Stimulated activated CD8-positive, alpha-beta memory T cell treated with anti-CD3 and anti-CD28 coated beads, Interleukin-2, amount 100 ng/mL, for 48 hours (primary cell): ENCODE results near the gene TMTC3.
"Not testable (repeated sequence)": the region's sequence is repeated elsewhere in the genome, so short reads cannot be mapped to it uniquely, and the experiment has no call there.

Experiments used
- DNase-seq, 2 donors: peaks; one replicate each; pipeline ENCODE4 v3.0.0-alpha.2; 2020; ENCODE audit warnings: low read depth in 2 of 2

Gene TMTC3

GRCh38 chr12:88141774-88142609, at the start of gene TMTC3, which contains the start of gene CEP290:
TMTC3 (plus strand) TSS chr12:88142307; CDS start chr12:88148316, 6,009 bp downstream.
CEP290 (minus strand) TSS chr12:88142088; CDS start chr12:88141307, 781 bp downstream.
- DNase-seq = peak; percentile 82 to 84

- DNase-seq = no peak
These were observed 49.3 kb upstream of the TMTC3 start for GRCh38 chr12:88092771-88093170.

DNA sequence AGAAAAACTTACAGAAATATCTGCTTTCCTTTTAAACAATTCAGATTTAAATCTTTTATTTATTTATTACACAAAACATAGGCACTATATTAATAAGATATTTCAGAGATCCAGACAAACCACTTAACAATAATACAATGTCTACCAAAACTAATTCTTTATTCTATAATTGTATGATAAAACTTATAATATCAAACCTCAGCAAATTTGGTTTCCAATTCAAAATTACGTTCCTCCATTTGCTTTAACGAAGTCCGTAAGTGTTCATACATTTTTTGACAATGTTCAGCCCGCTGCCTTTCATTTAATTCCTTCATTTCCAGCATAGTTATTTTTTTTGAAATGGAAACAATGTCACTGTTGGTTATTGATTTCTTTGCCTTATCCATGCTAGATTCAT, 48.5 kb upstream of the TMTC3 start:
- DNase-seq = no peak

DNA sequence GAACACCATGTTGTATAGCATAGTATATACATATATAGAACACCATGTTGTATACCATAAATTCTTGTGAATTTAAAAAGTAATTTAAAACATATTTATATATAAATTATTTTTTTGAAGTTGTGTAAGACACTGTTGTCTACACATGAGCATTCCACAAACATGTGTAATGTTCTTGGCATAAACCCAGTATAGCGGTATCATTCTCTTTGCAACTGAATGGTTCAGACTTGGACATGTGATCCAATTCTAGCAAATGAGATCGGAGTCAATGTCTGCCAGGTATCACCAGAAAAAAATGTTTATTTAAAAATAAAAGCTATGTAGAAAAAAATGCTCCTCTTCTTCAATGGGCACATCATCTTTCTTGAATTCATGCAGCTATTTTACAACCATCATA, 34.1 kb upstream of the TMTC3 start:
- DNase-seq = no peak

DNA sequence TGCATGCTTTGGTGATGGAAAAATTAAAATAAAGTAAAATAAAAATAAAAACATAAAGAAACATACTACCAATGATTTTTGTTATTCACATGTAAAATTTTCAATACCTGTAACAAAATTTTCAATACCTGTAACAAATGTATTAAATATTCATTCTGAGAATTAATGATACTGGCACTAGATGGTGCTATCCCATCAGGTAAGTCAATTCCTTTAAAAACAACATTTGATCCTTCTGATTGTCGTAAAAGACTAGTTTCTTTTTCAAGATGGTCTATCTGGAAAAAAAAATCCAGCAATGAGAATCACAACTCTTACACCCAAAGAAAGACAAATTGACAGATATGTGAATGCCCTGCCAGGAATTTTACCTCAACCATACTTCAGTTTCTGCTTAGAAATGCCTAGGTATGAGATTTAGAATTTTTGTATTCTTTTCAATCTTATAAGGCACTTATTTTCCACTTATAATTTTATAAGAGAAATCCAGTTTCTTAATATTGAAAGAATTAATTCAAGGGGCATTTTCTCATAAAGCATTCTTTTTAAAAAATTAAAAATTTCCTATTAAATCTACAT, 30.9 kb upstream of the TMTC3 start:
- no peak for DNase-seq

DNA sequence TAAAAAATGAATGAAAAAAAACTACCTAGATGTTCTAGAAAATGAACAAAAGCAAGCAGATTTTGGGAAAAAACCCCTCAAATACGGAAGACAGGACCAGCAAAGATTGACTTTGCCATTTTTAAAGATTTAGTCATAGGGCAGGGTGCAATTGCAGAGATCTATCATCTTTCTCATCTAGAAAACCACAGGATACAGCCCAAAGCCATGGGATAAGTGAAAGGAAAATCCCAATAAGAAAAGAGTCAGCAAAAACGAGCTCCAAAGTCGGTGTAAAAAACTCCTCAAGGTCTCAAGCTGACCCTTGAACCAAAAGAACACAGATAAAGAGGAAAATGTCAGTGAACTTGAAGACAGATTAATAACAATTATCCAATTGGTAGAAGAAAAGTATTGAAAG, 28.2 kb upstream of the TMTC3 start:
- DNase-seq = no peak

- no peak for DNase-seq
These were observed 19.4 kb upstream of the TMTC3 start for GRCh38 chr12:88122666-88123065.

DNA sequence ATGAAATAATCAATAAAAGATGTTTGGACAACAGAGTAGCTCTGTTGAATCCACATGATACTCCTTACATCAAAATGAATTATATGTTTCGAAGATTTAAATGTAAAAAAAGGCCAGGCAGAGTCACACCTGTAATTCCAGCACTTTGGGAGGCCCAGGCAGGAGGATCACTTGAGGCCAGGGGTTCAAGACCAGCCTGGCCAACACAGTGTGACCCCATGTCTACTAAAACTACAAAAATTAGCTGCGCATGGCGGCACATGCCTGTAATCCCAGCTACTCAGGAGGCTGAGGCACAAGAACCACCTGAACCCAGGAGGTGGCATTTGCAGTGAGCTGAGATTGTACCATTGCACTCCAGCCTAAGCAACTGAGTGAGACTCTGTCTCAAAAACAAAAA, 15.0 kb upstream of the TMTC3 start:
- DNase-seq = no peak

DNA sequence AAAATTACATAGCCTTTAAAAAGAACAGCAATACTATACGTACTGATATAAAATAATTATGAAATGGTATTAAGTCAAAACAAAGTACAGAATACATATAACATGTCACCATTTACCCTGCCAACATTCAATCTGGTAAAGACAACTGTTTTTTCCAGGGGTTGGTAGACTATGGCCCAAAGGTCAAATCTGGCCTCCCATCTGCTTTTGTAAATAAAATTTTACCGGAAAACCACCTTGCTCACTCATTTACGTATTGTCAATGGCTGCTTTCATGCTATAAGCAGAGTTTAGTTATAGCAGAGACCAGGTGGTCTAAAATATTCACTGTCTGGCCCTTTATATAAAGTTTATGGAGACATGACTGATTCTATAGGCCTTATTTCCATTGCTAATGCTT, 14.3 kb upstream of the TMTC3 start:
- no peak for DNase-seq

- DNase-seq = no peak
These were observed 9.7 kb upstream of the TMTC3 start for GRCh38 chr12:88132392-88132791.

GRCh38 chr12:88133181-88133580, 8.9 kb upstream of the TMTC3 start:
- DNase-seq = not testable (repeated sequence)

GRCh38 chr12:88139711-88140110, 2.4 kb upstream of the TMTC3 start:
- not testable (repeated sequence) for DNase-seq

GRCh38 chr12:88141425-88141773, 708 bp upstream of the TMTC3 start:
- DNase-seq = no peak

- peak; percentile 9 to 20 for DNase-seq
These were observed 494 bp downstream of the TMTC3 start for GRCh38 chr12:88142610-88142991.

DNA sequence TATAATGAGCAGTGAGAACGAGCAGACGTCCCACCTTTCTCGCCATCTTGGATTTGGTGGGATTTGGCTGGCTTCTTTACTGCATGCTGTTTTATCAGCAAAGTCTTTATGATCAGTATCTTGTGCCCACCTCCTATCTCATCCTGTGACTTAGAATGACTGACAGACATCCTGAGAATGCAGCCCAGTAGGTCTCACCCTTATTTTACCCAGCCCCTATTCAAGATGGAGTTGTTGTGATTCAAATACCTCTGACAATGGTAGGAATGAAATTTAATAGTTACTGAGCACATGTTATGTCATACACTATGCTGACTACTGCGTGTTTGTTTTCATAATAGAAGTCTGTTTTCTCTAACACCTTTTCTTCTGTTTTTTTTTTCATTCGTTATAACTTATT, 1.9 kb downstream of the TMTC3 start:
- no peak for DNase-seq

- DNase-seq = no peak
These were observed 2.7 kb downstream of the TMTC3 start for GRCh38 chr12:88144546-88145468.

DNA sequence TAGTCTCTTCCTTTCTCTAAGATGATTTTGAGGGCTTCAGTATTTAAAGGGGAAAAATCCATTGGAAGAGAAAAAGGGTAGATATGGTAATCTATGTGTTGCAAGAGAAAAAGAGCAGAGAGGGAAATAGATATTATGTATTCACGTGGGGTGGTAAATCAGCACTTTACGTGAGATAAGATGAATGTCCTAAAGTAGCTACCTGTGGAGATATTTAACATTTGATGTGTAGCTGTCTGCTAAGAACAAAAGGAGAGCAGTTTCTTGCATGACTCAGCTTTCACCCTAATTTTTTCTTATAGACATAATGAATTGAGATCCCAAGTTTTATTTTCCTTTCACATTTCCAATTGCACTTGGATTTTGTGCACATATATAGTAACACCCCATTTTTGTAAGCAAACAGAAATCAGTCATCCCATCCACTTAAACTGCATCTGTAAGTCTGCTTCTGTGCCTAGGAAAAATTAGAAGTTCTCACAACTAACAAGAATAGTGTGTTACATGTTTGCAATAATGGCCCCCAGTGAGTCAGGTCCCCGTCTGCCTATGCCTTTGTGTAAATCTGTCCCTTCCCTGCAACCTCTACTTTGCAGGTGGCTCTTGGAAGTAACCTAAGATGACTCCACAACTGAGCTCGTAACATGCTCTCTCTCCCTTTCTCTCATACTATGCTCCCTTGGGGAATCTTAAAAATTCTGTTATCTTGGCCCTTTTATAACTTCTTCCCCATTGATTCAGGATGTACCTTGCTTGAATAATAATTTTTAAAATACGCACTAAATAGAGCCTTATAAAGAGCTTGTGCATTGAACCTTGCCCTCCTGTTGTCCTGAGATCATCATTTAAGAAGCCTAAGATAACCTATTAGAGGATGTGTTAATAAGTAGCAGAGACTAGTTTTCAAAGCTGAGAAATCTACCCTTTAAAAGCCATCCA, 3.7 kb downstream of the TMTC3 start:
- no peak for DNase-seq

- DNase-seq = no peak
These were observed 8.0 kb downstream of the TMTC3 start for GRCh38 chr12:88150063-88150462.

GRCh38 chr12:88153959-88154358, 11.9 kb downstream of the TMTC3 start:
- DNase-seq = no peak

DNA sequence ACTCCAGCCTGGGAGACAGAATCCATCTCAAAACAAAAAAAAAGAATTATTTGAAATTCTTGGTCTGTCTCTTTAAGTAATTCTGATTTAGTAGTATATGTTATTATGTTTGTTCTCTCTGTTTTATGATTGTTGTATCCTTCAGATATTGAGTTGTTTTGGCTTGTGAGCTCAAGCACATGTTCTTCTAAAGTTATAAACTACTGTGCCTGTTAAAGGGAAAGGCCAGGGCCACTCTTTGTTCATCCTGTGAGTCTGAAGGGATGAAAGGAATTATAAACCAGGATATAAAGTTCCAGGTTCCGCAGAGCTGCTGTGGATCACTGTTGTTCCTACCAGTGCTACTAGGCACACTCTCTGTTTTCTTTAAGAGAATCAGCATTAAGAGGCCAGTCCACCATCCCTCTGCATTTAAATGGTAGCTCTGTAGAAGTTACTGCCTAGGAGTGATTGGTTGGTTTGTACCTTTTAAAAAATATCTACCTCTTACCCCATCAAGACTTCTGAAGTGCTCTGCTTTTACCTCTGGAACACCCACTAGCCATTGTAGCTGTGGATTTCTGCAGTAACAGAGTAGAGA, 14.1 kb downstream of the TMTC3 start:
- no peak for DNase-seq

DNA sequence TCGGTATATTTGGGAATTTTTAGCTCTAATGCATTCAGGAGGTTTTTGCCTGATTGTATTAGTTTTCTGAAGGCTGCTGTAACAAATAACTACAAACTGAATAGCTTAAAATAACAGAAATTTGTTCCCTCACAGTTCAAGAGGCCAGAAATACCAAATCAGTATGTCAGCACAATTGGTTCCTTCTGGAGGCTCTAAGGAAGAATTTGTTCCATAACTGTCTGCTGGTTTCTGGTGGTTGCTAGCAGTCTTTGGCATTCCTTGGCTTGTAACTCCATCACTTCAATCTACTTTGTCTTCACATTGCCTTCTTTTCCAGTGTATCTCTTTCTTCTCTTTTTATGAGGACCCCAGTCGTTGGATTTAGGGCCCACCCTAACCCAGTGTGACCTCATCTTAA, 21.3 kb downstream of the TMTC3 start:
- DNase-seq = no peak
